Ovary (tissue), 9 donors: Measurements from ENCODE around the gene FAM53A. TPM values are rescaled to one million over a fixed set of nuclear protein-coding genes. Genes with fewer than 3 reads are reported as not detected.

Source experiments
- DNase-seq, 5 donors: peaks; one replicate each; pipeline ENCODE4 v3.0.0-alpha.2; 2019 to 2020
- H3K27ac ChIP-seq, 2 donors: fragments of 200-600 bp; one replicate each; pipeline versions ENCODE4 v1.5.1 to v1.8.0; 2019 to 2022
- H3K27me3 ChIP-seq: fragments of 200-600 bp; one replicate; pipeline ENCODE4 v1.8.0; 2022
- H3K36me3 ChIP-seq: fragments of 200-600 bp; sonication (generic); one replicate; pipeline ENCODE4 v1.5.1; 2019
- H3K4me1 ChIP-seq: one replicate; pipeline ENCODE4 v1.8.1; 2013; ENCODE audit warnings: mild to moderate bottlenecking, moderate library complexity; ENCODE audit not compliant: insufficient read depth
- H3K4me3 ChIP-seq: fragments of 200-600 bp; sonication (generic); one replicate; pipeline ENCODE4 v1.5.1; 2017
- H3K9me3 ChIP-seq, 2 donors: fragments of 200-600 bp in 1 of 2; sonication (generic) in 1 of 2; one replicate each; pipeline versions ENCODE4 v1.5.1 to v1.8.1; 2013 to 2019; ENCODE audit warnings: mild to moderate bottlenecking in 1 of 2, moderate library complexity in 1 of 2
- EP300 ChIP-seq: sonication (generic); formaldehyde crosslinking; IDR thresholded peaks from one replicate; pipeline ENCODE4 v1.6.1; 2017; ENCODE audit warnings: antibody characterized with exemption
- POLR2A ChIP-seq: fragments of 450-650 bp; IDR thresholded peaks from one replicate; pipeline ENCODE4 v1.6.1; 2017; ENCODE audit warnings: antibody characterized with exemption, mild to moderate bottlenecking, moderate library complexity
- WGBS, 3 donors: extraction: QIAGEN DNeasy Blood & Tissue Kit in 1 of 3; methylation state at CpG; one replicate each; pipeline versions ENCODE4 v1.1.5 to v1.1.7; 2013 to 2017; 5-methylcytosine and 5-hydroxymethylcytosine counted together
- intact Hi-C, 4 donors: fragments of 100-400 bp; cut with DNase I; formaldehyde crosslinking; loops; one replicate each; pipeline versions ENCODE4 v1.11.0 to v1.15.1; 2022 to 2023
- polyA plus RNA-seq, 2 donors: library from polyadenylated mRNA; stranded (reverse); fragments of 200-250 nt in 1 of 2; fragments of 350-450 nt in 1 of 2; fragmentation: Illumina TruSeq in 1 of 2; extraction: RNeasy Lipid Tissue Mini Kit (QIAGEN cat#74804) in 1 of 2; gene quantifications; one replicate each; pipeline ENCODE4 v1.2.3, GENCODE V29; 2013 to 2014
- total RNA-seq, 7 donors: library from RNA; depleted of rRNA in 2 of 7; stranded (reverse); fragments of >200 nt in 2 of 7; fragmentation: NEBNext Ultra II Directional in 3 of 7; extraction: Animal tissue kit (Norgen Biotek cat#: 25700) in 3 of 7; gene quantifications; one replicate each; pipeline versions ENCODE4 v1.1.0 to v1.2.4, GENCODE V29; 2016 to 2023
- TF ChIP-seq, protein P1 (sequence below), 3 donors: fragments of 450-650 bp in 2 of 3; fragments of 200-600 bp in 1 of 3; IDR thresholded peaks; one replicate each; pipeline versions ENCODE4 v1.5.1 to v1.8.0; 2016 to 2022; ENCODE audit warnings: antibody characterized with exemption in 3 of 3, mild to moderate bottlenecking in 1 of 3
- donor health status: DM: no; HTN: no; CAD: no; lungs with moderate emphysema.
- donor health status: DM: no; HTN: no; CAD: no.
- donor health status: Bipolar disorder and iron deficiency.
- donor health status: DM: yes; HTN: yes; CAD: no.
- donor health status: DM: no; HTN: no; CAD: no.
- donor health status: DM: yes; HTN: yes; CAD: no.

FAM53A gene
- total and polyA plus RNA-seq, 9 donors, result 0.32 to 5.1 (median 2.4) TPM

DNA sequence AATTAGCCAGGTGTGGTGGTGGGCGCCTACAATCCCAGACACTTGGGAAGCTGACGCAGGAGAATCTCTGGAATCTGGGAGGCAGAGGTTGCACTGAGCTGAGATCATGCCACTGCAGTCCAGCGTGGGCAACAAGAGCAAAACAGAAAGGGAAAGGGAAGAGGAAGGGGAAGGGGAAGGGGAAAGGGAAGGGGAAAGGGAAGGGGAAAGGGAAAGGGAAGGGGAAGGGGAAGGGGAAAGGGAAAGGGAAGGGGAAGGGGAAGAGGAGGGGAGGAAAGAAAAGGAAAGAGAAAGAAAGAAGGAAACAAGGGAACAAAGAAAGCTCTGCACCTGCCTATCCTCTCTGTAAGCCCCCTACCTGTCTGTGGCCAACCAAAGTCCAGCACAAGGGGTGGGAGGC lies 35.2 kb downstream of the FAM53A start:
- Histone ChIP-seq H3K4me1 (no peaks in the 10 kb centered on the region), H3K27ac (no peak overlapping the region), H3K36me3 (no peaks in the 10 kb centered on the region), H3K4me3 (no peak overlapping the region), H3K9me3 (no peaks in the 10 kb centered on the region), H3K27me3 (no peaks in the 10 kb centered on the region)
- intact Hi-C loops, result no loop called here
- WGBS, 3 donors, result 76 to 90% (median 82%) methylated on average over 3 of the region's 3 CpGs
- no peak for DNase-seq
- TF ChIP-seq POLR2A (no peak), EP300 (no peak)
- TF ChIP-seq, protein P1, sequence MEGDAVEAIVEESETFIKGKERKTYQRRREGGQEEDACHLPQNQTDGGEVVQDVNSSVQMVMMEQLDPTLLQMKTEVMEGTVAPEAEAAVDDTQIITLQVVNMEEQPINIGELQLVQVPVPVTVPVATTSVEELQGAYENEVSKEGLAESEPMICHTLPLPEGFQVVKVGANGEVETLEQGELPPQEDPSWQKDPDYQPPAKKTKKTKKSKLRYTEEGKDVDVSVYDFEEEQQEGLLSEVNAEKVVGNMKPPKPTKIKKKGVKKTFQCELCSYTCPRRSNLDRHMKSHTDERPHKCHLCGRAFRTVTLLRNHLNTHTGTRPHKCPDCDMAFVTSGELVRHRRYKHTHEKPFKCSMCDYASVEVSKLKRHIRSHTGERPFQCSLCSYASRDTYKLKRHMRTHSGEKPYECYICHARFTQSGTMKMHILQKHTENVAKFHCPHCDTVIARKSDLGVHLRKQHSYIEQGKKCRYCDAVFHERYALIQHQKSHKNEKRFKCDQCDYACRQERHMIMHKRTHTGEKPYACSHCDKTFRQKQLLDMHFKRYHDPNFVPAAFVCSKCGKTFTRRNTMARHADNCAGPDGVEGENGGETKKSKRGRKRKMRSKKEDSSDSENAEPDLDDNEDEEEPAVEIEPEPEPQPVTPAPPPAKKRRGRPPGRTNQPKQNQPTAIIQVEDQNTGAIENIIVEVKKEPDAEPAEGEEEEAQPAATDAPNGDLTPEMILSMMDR (IDR thresholded peaks at IDR 0.05), result no peak

DNA sequence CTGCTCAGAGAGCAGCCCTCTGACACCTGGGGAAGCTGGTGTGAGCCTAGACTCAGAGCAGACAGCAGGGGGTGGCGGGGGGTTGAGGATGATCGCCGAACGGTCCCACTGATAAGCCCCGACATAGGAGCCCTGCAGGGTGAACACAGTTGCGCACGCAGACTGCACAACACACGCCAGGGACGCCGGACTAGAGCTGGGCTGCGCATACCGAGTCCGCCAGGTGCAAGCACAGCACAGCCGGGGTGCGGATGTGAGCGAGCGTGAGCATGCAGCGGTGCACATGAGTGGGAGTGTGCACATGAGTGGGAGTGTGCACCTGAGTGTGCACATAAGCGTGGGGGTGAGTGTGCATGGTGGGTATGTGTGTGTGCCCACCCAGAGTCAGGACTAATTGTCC lies 36.7 kb downstream of the FAM53A start:
- Histone ChIP-seq H3K36me3 (no peaks in the 10 kb centered on the region), H3K27me3 (no peaks in the 10 kb centered on the region), H3K9me3 (no peaks in the 10 kb centered on the region), H3K27ac (no peak overlapping the region), H3K4me1 (no peaks in the 10 kb centered on the region), H3K4me3 (no peak overlapping the region)
- WGBS, 3 donors, result 79 to 83% (median 81%) methylated on average over 19 of the region's 19 CpGs
- no peak for DNase-seq
- TF ChIP-seq POLR2A (no peak), EP300 (no peak)
- TF ChIP-seq, protein P1 (IDR thresholded peaks at IDR 0.05), result no peak
- intact Hi-C loops, result no loop called here

DNA sequence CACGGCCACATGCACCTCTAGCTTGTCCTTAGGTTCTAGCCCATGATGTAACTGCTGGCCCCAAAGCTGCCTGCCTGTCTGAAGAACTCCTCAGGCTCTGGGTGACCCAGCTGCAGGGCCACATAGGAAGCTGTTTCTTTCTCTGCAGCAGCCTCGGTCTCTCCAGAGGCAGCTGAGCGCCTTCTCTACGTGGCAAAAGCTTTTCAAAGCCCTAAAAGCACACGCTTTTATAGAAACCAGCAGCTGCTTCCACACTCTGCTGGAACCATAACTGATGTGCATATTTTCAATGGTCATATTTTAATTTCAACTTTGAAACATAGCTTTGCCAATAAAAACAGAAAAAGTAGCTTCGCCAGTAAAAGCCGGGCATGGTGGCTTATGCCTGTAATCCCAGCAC lies 37.4 kb downstream of the FAM53A start:
- no peak overlapping the region for H3K4me3 ChIP-seq
- TF ChIP-seq EP300 (no peak), POLR2A (no peak)
- TF ChIP-seq, protein P1 (IDR thresholded peaks at IDR 0.05), result no peak
- no peak overlapping the region for H3K27ac ChIP-seq
- no peak for DNase-seq
- intact Hi-C loops, result no loop called here
- no peaks in the 10 kb centered on the region for H3K9me3 ChIP-seq
- 47 to 71% (median 70%) methylated on average over 7 of the region's 7 CpGs for WGBS, 3 donors
- no peaks in the 10 kb centered on the region for H3K36me3 ChIP-seq
- no peaks in the 10 kb centered on the region for H3K4me1 ChIP-seq
- H3K27me3 ChIP-seq, result no peaks in the 10 kb centered on the region

DNA sequence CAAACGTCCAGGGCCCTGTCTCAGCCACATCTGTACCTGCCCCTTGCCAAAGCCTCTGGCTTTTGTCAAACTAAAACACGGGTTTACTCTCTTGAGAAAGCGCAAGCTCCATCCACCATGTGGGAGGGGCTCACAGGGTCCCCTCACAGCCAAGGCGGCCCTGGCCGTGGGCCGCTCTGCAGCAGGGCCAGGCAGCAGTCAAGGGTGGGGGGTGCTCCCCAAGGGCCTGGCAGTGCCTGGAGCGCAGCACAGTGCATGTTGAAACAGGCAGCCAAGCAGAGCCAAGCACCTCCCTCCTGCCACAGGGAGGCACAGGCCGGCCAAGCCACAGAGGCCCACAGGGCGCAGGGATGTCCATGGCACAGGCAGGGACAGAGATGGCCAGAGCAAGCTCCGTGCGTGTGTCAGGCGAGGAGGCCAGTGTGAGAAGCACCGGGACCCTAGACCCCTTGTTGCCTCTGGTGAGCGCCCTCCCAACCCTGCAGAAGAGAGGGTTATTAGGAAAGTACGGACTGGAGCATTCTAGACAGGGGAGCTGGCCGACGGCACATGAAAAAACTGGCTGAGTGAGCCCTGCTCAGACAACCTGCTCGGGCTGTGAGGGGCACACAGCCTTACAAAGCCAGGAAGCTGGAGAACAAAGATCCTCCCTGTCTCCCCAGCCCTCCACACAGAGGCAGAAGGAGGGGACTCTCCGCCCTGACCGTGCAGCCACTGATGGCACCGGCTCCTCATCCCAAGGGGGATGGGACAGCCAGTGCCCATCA lies 39.0 kb downstream of the FAM53A start:
- no peaks in the 10 kb centered on the region for H3K9me3 ChIP-seq
- no peaks in the 10 kb centered on the region for H3K36me3 ChIP-seq
- H3K27ac ChIP-seq, result no peak overlapping the region
- H3K4me3 ChIP-seq, result no peak overlapping the region
- no peaks in the 10 kb centered on the region for H3K4me1 ChIP-seq
- 46 to 73% (median 70%) methylated on average over 20 to 21 of the region's 21 CpGs for WGBS, 3 donors
- no peaks in the 10 kb centered on the region for H3K27me3 ChIP-seq
- TF ChIP-seq EP300 (no peak), POLR2A (no peak)
- TF ChIP-seq, protein P1 (IDR thresholded peaks at IDR 0.05), result no peak
- intact Hi-C loops, result no loop called here
- no peak for DNase-seq
